Measurements from ENCODE around the gene IGDCC3.

The IGDCC3 gene

GRCh38 chr15:65300924-65301441, 76.8 kb downstream of the IGDCC3 start:
- no peak for DNase-seq (ENCODE audit: extremely low read depth, low read depth)
- no peak for TF ChIP-seq CTCF (IDR thresholded peaks at IDR 0.05; ENCODE audit: low read depth, low read length)

GRCh38 chr15:65298731-65299130, 79.1 kb downstream of the IGDCC3 start:
- no peak for DNase-seq (ENCODE audit: extremely low read depth, low read depth)
- TF ChIP-seq CTCF (IDR thresholded peaks at IDR 0.05; ENCODE audit: low read depth, low read length), result no peak

GRCh38 chr15:65292938-65293518, 84.8 kb downstream of the IGDCC3 start:
- DNase-seq (ENCODE audit: extremely low read depth, low read depth), result no peak
- TF ChIP-seq CTCF (IDR thresholded peaks at IDR 0.05; ENCODE audit: low read depth, low read length), result no peak

- TF ChIP-seq CTCF (IDR thresholded peaks at IDR 0.05; ENCODE audit: low read depth, low read length), result no peak
- DNase-seq (ENCODE audit: extremely low read depth, low read depth), result no peak
Observed at GRCh38 chr15:65290228-65290627, 87.6 kb downstream of the IGDCC3 start.

GRCh38 chr15:65289261-65289854, 88.4 kb downstream of the IGDCC3 start:
- no peak for DNase-seq (ENCODE audit: extremely low read depth, low read depth)
- TF ChIP-seq CTCF (IDR thresholded peaks at IDR 0.05; ENCODE audit: low read depth, low read length), result no peak

GRCh38 chr15:65287520-65287855, 90.3 kb downstream of the IGDCC3 start:
- no peak for TF ChIP-seq CTCF (IDR thresholded peaks at IDR 0.05; ENCODE audit: low read depth, low read length)
- DNase-seq (ENCODE audit: extremely low read depth, low read depth), result no peak

GRCh38 chr15:65286704-65287519, 90.9 kb downstream of the IGDCC3 start, which contains the start of gene PARP16:
Gene PARP16 (minus strand): TSS chr15:65286883. CDS start chr15:65286426, 457 bp downstream.
- no peak for DNase-seq (ENCODE audit: extremely low read depth, low read depth)
- TF ChIP-seq CTCF (IDR thresholded peaks at IDR 0.05; ENCODE audit: low read depth, low read length), result peak; percentile 25

Measured in AG09319 (cell line).